ENCODE results near the gene OR4F6. TPM values are rescaled to one million over a fixed set of nuclear protein-coding genes. Genes with fewer than 3 reads are reported as not detected.
A peak's percentile ranks its signal among the peaks of the same experiment; 100 is the strongest.

OR4F6 gene
- total RNA-seq, 1 donor from 2014 or later, result not detected

GRCh38 chr15:101805605-101806345 lies 2.5 kb downstream of the OR4F6 start:
- TF ChIP-seq, protein P1, sequence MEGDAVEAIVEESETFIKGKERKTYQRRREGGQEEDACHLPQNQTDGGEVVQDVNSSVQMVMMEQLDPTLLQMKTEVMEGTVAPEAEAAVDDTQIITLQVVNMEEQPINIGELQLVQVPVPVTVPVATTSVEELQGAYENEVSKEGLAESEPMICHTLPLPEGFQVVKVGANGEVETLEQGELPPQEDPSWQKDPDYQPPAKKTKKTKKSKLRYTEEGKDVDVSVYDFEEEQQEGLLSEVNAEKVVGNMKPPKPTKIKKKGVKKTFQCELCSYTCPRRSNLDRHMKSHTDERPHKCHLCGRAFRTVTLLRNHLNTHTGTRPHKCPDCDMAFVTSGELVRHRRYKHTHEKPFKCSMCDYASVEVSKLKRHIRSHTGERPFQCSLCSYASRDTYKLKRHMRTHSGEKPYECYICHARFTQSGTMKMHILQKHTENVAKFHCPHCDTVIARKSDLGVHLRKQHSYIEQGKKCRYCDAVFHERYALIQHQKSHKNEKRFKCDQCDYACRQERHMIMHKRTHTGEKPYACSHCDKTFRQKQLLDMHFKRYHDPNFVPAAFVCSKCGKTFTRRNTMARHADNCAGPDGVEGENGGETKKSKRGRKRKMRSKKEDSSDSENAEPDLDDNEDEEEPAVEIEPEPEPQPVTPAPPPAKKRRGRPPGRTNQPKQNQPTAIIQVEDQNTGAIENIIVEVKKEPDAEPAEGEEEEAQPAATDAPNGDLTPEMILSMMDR (IDR thresholded peaks at IDR 0.05), result no peak
- TF ChIP-seq EZH2 (IDR thresholded peaks at IDR 0.05) (no peak), EZH2phosphoT487 (IDR thresholded peaks at IDR 0.05) (no peak)
- no peaks in the 10 kb centered on the region for H3K36me3 ChIP-seq
- H2AFZ ChIP-seq (replicated peaks), result peak overlapping the region; percentile 6
- no peak overlapping the region for H3K27ac Mint-ChIP-seq
- no peak overlapping the region for H3K4me3 ChIP-seq
- H3K4me3 Mint-ChIP-seq, result no peak overlapping the region
- no peak for DNase-seq (ENCODE audit: low spot score)
- no peaks in the 10 kb centered on the region for H3K4me1 Mint-ChIP-seq
- no peaks in the 10 kb centered on the region for H4K20me1 ChIP-seq (ENCODE audit: low read depth)
- no peaks in the 10 kb centered on the region for H3K27me3 ChIP-seq
- no peak overlapping the region for H3K27ac ChIP-seq
- H3K4me1 ChIP-seq, result no peaks in the 10 kb centered on the region
- no peak overlapping the region for H3K9ac ChIP-seq
- H3K4me2 ChIP-seq, result no peak overlapping the region
- H3K36me3 Mint-ChIP-seq, result no peaks in the 10 kb centered on the region
- H3K9me3 Mint-ChIP-seq, result no peaks in the 10 kb centered on the region
- no peaks in the 10 kb centered on the region for H3F3A ChIP-seq (ENCODE audit: low read depth)
- no peaks in the 10 kb centered on the region for H3K27me3 Mint-ChIP-seq (ENCODE audit: insufficient read depth, low read depth)
- H3K9me3 ChIP-seq (ENCODE audit: low read depth), result no peaks in the 10 kb centered on the region
- no peaks in the 10 kb centered on the region for H3K79me2 ChIP-seq (ENCODE audit: low read depth)

DNA sequence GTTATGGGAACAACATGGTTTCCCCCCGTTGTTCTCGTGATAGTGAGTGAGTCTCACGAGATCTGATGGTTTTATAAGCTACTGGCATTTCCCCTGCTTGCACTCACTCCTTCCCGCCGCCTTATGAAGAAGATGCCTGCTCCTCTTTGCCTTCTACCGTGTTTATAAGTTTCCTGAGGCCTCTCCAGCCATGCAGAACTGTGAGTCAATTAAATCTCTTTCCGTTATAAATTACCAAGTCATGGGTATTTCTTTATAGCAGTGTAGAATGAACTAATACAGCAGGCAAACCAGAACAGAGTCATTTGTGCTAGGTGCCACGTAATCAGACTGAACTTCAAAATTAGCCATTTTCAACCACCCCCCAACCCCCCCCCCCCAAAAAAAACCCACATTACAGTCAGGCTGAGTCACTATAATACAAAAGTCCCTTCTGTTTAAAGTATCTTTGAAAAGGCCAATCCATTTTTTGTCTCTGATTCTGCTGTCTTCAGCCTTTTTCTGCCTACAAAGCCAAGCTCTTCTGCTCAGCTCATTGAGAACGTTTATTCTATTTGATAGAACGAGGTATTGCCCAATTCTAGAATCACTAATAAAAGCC lies 4.1 kb downstream of the OR4F6 start:
- H3K27ac Mint-ChIP-seq, result no peak overlapping the region

DNA sequence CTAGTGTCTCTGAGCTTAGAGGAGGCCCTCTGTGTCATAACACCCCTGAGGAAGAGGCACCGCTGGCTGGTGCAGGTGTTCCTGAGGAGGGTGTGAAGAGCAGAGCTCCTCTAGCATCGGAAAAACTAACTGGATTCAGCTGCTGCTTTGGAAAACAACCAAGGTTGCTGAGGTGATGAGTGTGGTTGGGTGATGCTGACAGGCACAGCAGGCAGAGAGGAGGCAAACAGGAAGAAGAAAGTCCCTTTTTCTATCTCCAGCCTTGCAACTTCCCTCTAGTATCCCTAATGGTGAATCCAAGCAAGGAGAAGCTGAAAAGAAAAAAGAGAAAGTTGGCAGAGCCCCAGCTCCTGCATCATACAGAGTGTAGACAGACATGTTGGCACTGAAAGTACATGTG lies 4.9 kb downstream of the OR4F6 start:
- no peak overlapping the region for H2AFZ ChIP-seq (replicated peaks)
- H3K4me1 Mint-ChIP-seq, result no peaks in the 10 kb centered on the region
- peaks cover 3% of the 10 kb centered on the region for H3K27me3 Mint-ChIP-seq (ENCODE audit: insufficient read depth, low read depth)
- no peaks in the 10 kb centered on the region for H3K36me3 ChIP-seq
- H3K36me3 Mint-ChIP-seq, result no peaks in the 10 kb centered on the region
- TF ChIP-seq EZH2 (IDR thresholded peaks at IDR 0.05) (no peak), EZH2phosphoT487 (IDR thresholded peaks at IDR 0.05) (no peak)
- TF ChIP-seq, protein P1 (IDR thresholded peaks at IDR 0.05), result no peak
- no peak overlapping the region for H3K4me3 Mint-ChIP-seq
- no peaks in the 10 kb centered on the region for H3K9me3 Mint-ChIP-seq
- H3K4me2 ChIP-seq, result no peak overlapping the region
- H3K4me3 ChIP-seq, result no peak overlapping the region
- no peak for DNase-seq (ENCODE audit: low spot score)
- no peaks in the 10 kb centered on the region for H3K27me3 ChIP-seq
- H3K27ac Mint-ChIP-seq, result no peak overlapping the region
- H3K9ac ChIP-seq, result no peak overlapping the region
- no peaks in the 10 kb centered on the region for H4K20me1 ChIP-seq (ENCODE audit: low read depth)
- no peak overlapping the region for H3K27ac ChIP-seq
- no peaks in the 10 kb centered on the region for H3K9me3 ChIP-seq (ENCODE audit: low read depth)
- H3K79me2 ChIP-seq (ENCODE audit: low read depth), result no peaks in the 10 kb centered on the region
- H3K4me1 ChIP-seq, result no peaks in the 10 kb centered on the region
- no peaks in the 10 kb centered on the region for H3F3A ChIP-seq (ENCODE audit: low read depth)

More for the DNA sequence above, 4.1 kb downstream of the OR4F6 start:
- Histone ChIP-seq H3K4me2 (no peak overlapping the region), H4K20me1 (ENCODE audit: low read depth) (no peaks in the 10 kb centered on the region), H3K27me3 (no peaks in the 10 kb centered on the region), H3K9me3 (ENCODE audit: low read depth) (no peaks in the 10 kb centered on the region), H3F3A (ENCODE audit: low read depth) (no peaks in the 10 kb centered on the region), H3K79me2 (ENCODE audit: low read depth) (no peaks in the 10 kb centered on the region), H3K4me3 (no peak overlapping the region), H3K36me3 (no peaks in the 10 kb centered on the region), H2AFZ (replicated peaks) (no peak overlapping the region), H3K9ac (no peak overlapping the region), H3K4me1 (no peaks in the 10 kb centered on the region), H3K27ac (no peak overlapping the region)
- H3K4me3 Mint-ChIP-seq, result no peak overlapping the region
- DNase-seq (ENCODE audit: low spot score), result no peak
- peaks cover 3% of the 10 kb centered on the region for H3K27me3 Mint-ChIP-seq (ENCODE audit: insufficient read depth, low read depth)
- no peak for TF ChIP-seq EZH2 (IDR thresholded peaks at IDR 0.05)
- TF ChIP-seq, protein P1 (IDR thresholded peaks at IDR 0.05), result no peak
- no peak for TF ChIP-seq EZH2phosphoT487 (IDR thresholded peaks at IDR 0.05)
- H3K9me3 Mint-ChIP-seq, result no peaks in the 10 kb centered on the region
- H3K4me1 Mint-ChIP-seq, result no peaks in the 10 kb centered on the region
- no peaks in the 10 kb centered on the region for H3K36me3 Mint-ChIP-seq
